H1 (cell line): ENCODE measurements around the gene OSTN. TPM values are rescaled to one million over a fixed set of nuclear protein-coding genes. Genes with fewer than 3 reads are reported as not detected.

Source experiments
- CTCF ChIA-PET: fragments of 300-600 bp; sonication (Branson Sonifier 250); formaldehyde crosslinking; loops from one replicate; lab custom pipeline; 2021; ENCODE audit not compliant: partially characterized antibody; lab: Charles Lee
- POLR2A ChIA-PET: fragments of 300-600 bp; sonication (Branson Sonifier 250); formaldehyde crosslinking; loops from one replicate; lab custom pipeline; 2021; ENCODE audit warnings: inconsistent platforms; ENCODE audit not compliant: partially characterized antibody; lab: Charles Lee
- DNase-seq, 2 experiments: peaks; one replicate each; pipeline versions ENCODE4 v3.0.0 to v3.0.0-alpha.2; 2010 to 2022; ENCODE audit warnings: low spot score in 2 of 2, low read depth in 1 of 2, mixed read lengths in 1 of 2
- FAIRE-seq: peaks from 2 replicates; lab custom pipeline; 2011; peaks lifted over from hg19 to GRCh38; lab: Jason Lieb, UNC
- H2AFZ ChIP-seq: 2 replicates; pipeline ENCODE4 v1.8.1; 2012; ENCODE audit warnings: low read length, inconsistent platforms
- H2AK5ac ChIP-seq: 2 replicates; pipeline ENCODE4 v1.6.1; 2013; ENCODE audit warnings: low read depth, low read length
- H2BK120ac ChIP-seq: replicated peaks from 2 replicates; pipeline ENCODE3; 2013; ENCODE audit warnings: low read depth, low read length, inconsistent platforms
- H2BK12ac ChIP-seq: 2 replicates; pipeline ENCODE4 v1.6.1; 2013; ENCODE audit warnings: low read depth, low read length
- H2BK15ac ChIP-seq: 2 replicates; pipeline ENCODE4 v1.6.1; 2013; ENCODE audit warnings: low read length
- H2BK20ac ChIP-seq: 2 replicates; pipeline ENCODE4 v1.6.1; 2013; ENCODE audit warnings: low read length
- H2BK5ac ChIP-seq: 2 replicates; pipeline ENCODE4 v1.6.1; 2013; ENCODE audit warnings: low read depth, low read length
- H3K14ac ChIP-seq: 2 replicates; pipeline ENCODE4 v1.6.1; 2013; ENCODE audit warnings: inconsistent platforms; ENCODE audit not compliant: insufficient read length
- H3K18ac ChIP-seq: 2 replicates; pipeline ENCODE4 v1.6.1; 2013; ENCODE audit warnings: low read length; ENCODE audit errors: extremely low read depth
- H3K23ac ChIP-seq: 2 replicates; pipeline ENCODE4 v1.6.1; 2013; ENCODE audit warnings: inconsistent platforms; ENCODE audit not compliant: insufficient read length
- H3K23me2 ChIP-seq: 2 replicates; pipeline ENCODE4 v1.6.1; 2013; ENCODE audit warnings: low read depth, low read length
- H3K27ac ChIP-seq: 2 replicates; pipeline ENCODE4 v1.6.1; 2011; ENCODE audit warnings: low read depth, low read length, inconsistent platforms
- H3K27me3 ChIP-seq, 4 experiments: replicated peaks in 1 of 4; 1 replicate in 1 of 4; 2 replicates in 3 of 4; pipeline versions ENCODE4 v1.6.1 to v1.8.1; 2011 to 2013; ENCODE audit warnings: low read length in 3 of 4, mild to moderate bottlenecking in 3 of 4, inconsistent platforms in 2 of 4, mixed read lengths in 2 of 4, moderate library complexity in 1 of 4; ENCODE audit not compliant: control insufficient read depth in 3 of 4, insufficient read depth in 3 of 4; ENCODE audit errors: extremely low read depth in 1 of 4
- H3K36me3 ChIP-seq, 4 experiments: 2 replicates each; pipeline versions ENCODE4 v1.6.1 to v1.8.1; 2011 to 2013; ENCODE audit warnings: mild to moderate bottlenecking in 4 of 4, low read length in 3 of 4, moderate library complexity in 2 of 4, control low read depth in 1 of 4, inconsistent platforms in 1 of 4; ENCODE audit not compliant: insufficient read depth in 4 of 4, control insufficient read depth in 2 of 4
- H3K4ac ChIP-seq: replicated peaks from 2 replicates; pipeline ENCODE3; 2013; ENCODE audit warnings: low read length, low read depth, mixed read lengths, inconsistent platforms; ENCODE audit not compliant: insufficient read length
- H3K4me1 ChIP-seq, 4 experiments: replicated peaks in 1 of 4; 1 replicate in 1 of 4; 2 replicates in 3 of 4; pipeline versions ENCODE4 v1.6.1 to v1.8.1; 2011 to 2013; ENCODE audit warnings: low read length in 3 of 4, inconsistent platforms in 2 of 4, mixed read lengths in 1 of 4; ENCODE audit not compliant: insufficient read depth in 4 of 4, control insufficient read depth in 3 of 4
- H3K4me2 ChIP-seq, 2 experiments: 2 replicates each; pipeline versions ENCODE4 v1.6.1 to v1.8.1; 2011 to 2013; ENCODE audit warnings: low read depth in 2 of 2, low read length in 2 of 2, control low read depth in 1 of 2, inconsistent platforms in 1 of 2, mild to moderate bottlenecking in 1 of 2; ENCODE audit not compliant: insufficient read depth in 1 of 2
- H3K4me3 ChIP-seq, 4 experiments: fragments of 200-600, 300-600 bp in 1 of 4; sonication (generic), shearing (Covaris generic), sonication (Bioruptor Twin) in 1 of 4; 2 replicates each; pipeline versions ENCODE4 v1.5.1 to v1.8.1; 2011 to 2016; ENCODE audit warnings: low read length in 4 of 4, low read depth in 3 of 4, control low read depth in 2 of 4, inconsistent platforms in 2 of 4, mild to moderate bottlenecking in 2 of 4, mixed read lengths in 1 of 4, moderate library complexity in 1 of 4; ENCODE audit not compliant: insufficient read depth in 2 of 4; ENCODE audit errors: extremely low read depth in 1 of 4
- H3K56ac ChIP-seq: replicated peaks from 2 replicates; pipeline ENCODE3; 2013; ENCODE audit warnings: low read depth, mild to moderate bottlenecking, mixed read lengths, low read length, inconsistent platforms; ENCODE audit not compliant: insufficient read length
- H3K79me1 ChIP-seq: 2 replicates; pipeline ENCODE4 v1.6.1; 2013; ENCODE audit warnings: low read depth, low read length, control low read depth
- H3K79me2 ChIP-seq, 2 experiments: 2 replicates each; pipeline versions ENCODE4 v1.6.1 to v1.8.1; 2012 to 2013; ENCODE audit warnings: low read length in 2 of 2, mild to moderate bottlenecking in 2 of 2, inconsistent platforms in 1 of 2; ENCODE audit not compliant: insufficient read depth in 2 of 2, control insufficient read depth in 1 of 2
- H3K9ac ChIP-seq, 4 experiments: replicated peaks in 1 of 4; 1 replicate in 1 of 4; 2 replicates in 3 of 4; pipeline versions ENCODE4 v1.6.1 to v1.8.1; 2011 to 2013; ENCODE audit warnings: low read depth in 3 of 4, low read length in 3 of 4, control low read depth in 2 of 4, mild to moderate bottlenecking in 2 of 4, moderate library complexity in 2 of 4, inconsistent platforms in 1 of 4; ENCODE audit errors: extremely low read depth in 1 of 4
- H3K9me3 ChIP-seq, 2 experiments: 2 replicates each; pipeline versions ENCODE4 v1.6.1 to v1.8.1; 2012 to 2013; ENCODE audit warnings: mild to moderate bottlenecking in 2 of 2, moderate library complexity in 2 of 2, control low read depth in 1 of 2, inconsistent platforms in 1 of 2, low read depth in 1 of 2, low read length in 1 of 2, mixed read lengths in 1 of 2; ENCODE audit not compliant: insufficient read depth in 2 of 2
- H4K20me1 ChIP-seq, 2 experiments: replicated peaks in 1 of 2; 2 replicates each; pipeline versions ENCODE3 to v1.8.1; 2011 to 2013; ENCODE audit warnings: inconsistent platforms in 2 of 2, low read length in 2 of 2, mild to moderate bottlenecking in 1 of 2; ENCODE audit not compliant: insufficient read depth in 2 of 2, control insufficient read depth in 1 of 2
- H4K5ac ChIP-seq: 2 replicates; pipeline ENCODE4 v1.6.1; 2013; ENCODE audit warnings: low read length, low read depth, mixed read lengths, inconsistent platforms; ENCODE audit not compliant: insufficient read length
- H4K8ac ChIP-seq: 2 replicates; pipeline ENCODE4 v1.8.0; 2013; ENCODE audit warnings: mild to moderate bottlenecking, moderate library complexity, low read length, inconsistent platforms; ENCODE audit not compliant: insufficient read depth; ENCODE audit errors: extremely low read depth
- H4K91ac ChIP-seq: replicated peaks from 2 replicates; pipeline ENCODE3; 2013; ENCODE audit warnings: low read length, mixed read lengths, inconsistent platforms; ENCODE audit not compliant: insufficient read length
- POLR2A ChIP-seq, 2 experiments: IDR thresholded peaks; 1 replicate in 1 of 2; 2 replicates in 1 of 2; pipeline ENCODE4 v1.6.1; 2011; ENCODE audit warnings: low read depth in 2 of 2, low read length in 2 of 2, mild to moderate bottlenecking in 2 of 2; ENCODE audit errors: control extremely low read depth in 1 of 2
- SUZ12 ChIP-seq: fragments of 200-600 bp; sonication (generic); IDR thresholded peaks from 2 replicates; pipeline ENCODE4 v1.6.1; 2012; ENCODE audit warnings: mild to moderate bottlenecking, inconsistent platforms, low read length, moderate library complexity, mixed read lengths
- TAF7 ChIP-seq: optimal IDR thresholded peaks from 2 replicates; pipeline ENCODE3; 2011; ENCODE audit warnings: low read depth, mild to moderate bottlenecking, inconsistent platforms, low read length, moderate library complexity, borderline replicate concordance
- polyA plus RNA-seq, 7 experiments: library from polyadenylated mRNA; depleted of rRNA in 3 of 7; stranded (reverse) in 5 of 7; unstranded in 2 of 7; fragments of >200 nt in 5 of 7; fragments of 200-250 nt in 2 of 7; gene quantifications; 1 replicate in 5 of 7; 2 replicates in 1 of 7; 4 replicates in 1 of 7; pipeline versions ENCODE4 v1.2.1 to v1.2.3, GENCODE V29; 2011 to 2013; ENCODE audit warnings: missing spikeins in 2 of 7, mixed read lengths in 2 of 7
- total RNA-seq: library from RNA; stranded (reverse); fragmentation: NEBNext Ultra II Directional; extraction: Animal tissue kit (Norgen Biotek cat#: 25700); gene quantifications from 2 replicates; pipeline ENCODE4 v1.2.1, GENCODE V29; 2021

Gene OSTN
- total and polyA plus RNA-seq, 2 of the 8 experiments (the other 6 are each of a cell fraction or from before 2014, with no cell fraction given) = not detected

GRCh38 chr3:191268737-191269136 lies 69.7 kb downstream of the OSTN start:
- DNase-seq (no peak), FAIRE-seq (no peak)
- POLR2A ChIA-PET = no interaction called here
- Histone ChIP-seq H3K4me1 (no peaks in the 10 kb centered on the region), H2BK15ac (no peak overlapping the region), H2BK12ac (no peak overlapping the region), H3K14ac (no peak overlapping the region), H3K9ac (no peak overlapping the region), H3K23me2 (no peaks in the 10 kb centered on the region), H3K4ac (no peak overlapping the region), H3K4me3 (no peak overlapping the region), H3K18ac (no peak overlapping the region), H4K8ac (no peak overlapping the region), H3K79me2 (no peaks in the 10 kb centered on the region), H3K79me1 (no peaks in the 10 kb centered on the region), H3K36me3 (no peaks in the 10 kb centered on the region), H2AK5ac (no peak overlapping the region), H4K5ac (no peak overlapping the region), H3K27me3 (no peaks in the 10 kb centered on the region), H3K27ac (no peak overlapping the region), H3K56ac (no peak overlapping the region), H2BK5ac (no peak overlapping the region), H4K91ac (no peak overlapping the region), H2AFZ (no peak overlapping the region), H3K4me2 (no peak overlapping the region), H4K20me1 (no peaks in the 10 kb centered on the region), H2BK120ac (no peak overlapping the region), H2BK20ac (no peak overlapping the region), H3K9me3 (no peaks in the 10 kb centered on the region), H3K23ac (no peak overlapping the region)
- CTCF ChIA-PET = interaction anchor here (1.1 kb wide), 1 partner anchor 11 kb away, joined by 3 read pairs; no protein-coding TSS in a partner anchor
- no peak for TF ChIP-seq SUZ12
- no peak for TF ChIP-seq TAF7
- TF ChIP-seq POLR2A (IDR thresholded peaks at IDR 0.05; ENCODE audit: control extremely low read depth in 1 of 2, low read depth in 2 of 2, low read length in 2 of 2) = no peak
